IPS DF 6.9 (cell line): ENCODE results near the gene EXOSC6.
"Not testable (repeated sequence)": the region's sequence is repeated elsewhere in the genome, so short reads cannot be mapped to it uniquely, and the experiment has no call there.

Experiments used
- DNase-seq: peaks from one replicate; pipeline ENCODE4 v3.0.0-alpha.2; 2013; ENCODE audit warnings: low read depth, low spot score
- H3K27ac ChIP-seq: one replicate; pipeline ENCODE4 v1.5.1; 2013; ENCODE audit warnings: low read length, control low read depth
- H3K27me3 ChIP-seq: 2 replicates; pipeline ENCODE4 v1.6.1; 2013; ENCODE audit warnings: mild to moderate bottlenecking, low read length; ENCODE audit not compliant: control insufficient read depth, insufficient read depth
- H3K36me3 ChIP-seq: 2 replicates; pipeline ENCODE4 v1.6.1; 2013; ENCODE audit warnings: low read length; ENCODE audit not compliant: control insufficient read depth, insufficient read depth
- H3K4me1 ChIP-seq: 2 replicates; pipeline ENCODE4 v1.6.1; 2013; ENCODE audit warnings: low read length; ENCODE audit not compliant: control insufficient read depth, insufficient read depth
- H3K4me3 ChIP-seq: 2 replicates; pipeline ENCODE4 v1.5.1; 2013; ENCODE audit warnings: mild to moderate bottlenecking, low read length
- H3K9me3 ChIP-seq: 2 replicates; pipeline ENCODE4 v1.6.1; 2013; ENCODE audit warnings: low read length, inconsistent platforms; ENCODE audit not compliant: control insufficient read depth, insufficient read depth
- WGBS: extraction: QIAGEN DNeasy Blood & Tissue Kit; methylation state at CpG from one replicate; pipeline ENCODE4 v1.1.7; 2013; ENCODE audit warnings: mixed read lengths, missing lambda C conversion rate; ENCODE audit not compliant: insufficient read length, insufficient coverage; 5-methylcytosine and 5-hydroxymethylcytosine counted together

EXOSC6 gene

DNA sequence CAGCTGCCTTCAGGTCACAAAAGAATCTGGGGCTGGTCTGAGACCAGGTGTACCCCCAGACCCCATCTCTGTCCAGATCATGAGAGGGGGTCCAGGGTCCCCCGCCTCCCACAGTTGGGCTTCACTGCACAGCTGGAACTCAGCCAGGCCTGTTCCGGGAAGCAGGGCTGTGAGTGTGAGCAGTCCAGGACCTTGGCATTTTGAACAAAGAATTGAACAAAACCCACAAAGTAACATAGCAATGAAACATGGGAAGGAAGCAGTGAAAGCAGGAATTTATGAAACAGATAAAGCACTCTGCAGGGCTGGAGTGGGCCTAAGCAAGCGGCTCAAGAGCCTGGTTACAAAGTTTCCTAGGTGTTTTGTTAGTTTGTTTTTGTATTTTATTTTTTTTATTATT, 53.1 kb downstream of the EXOSC6 start:
- not testable (repeated sequence) for DNase-seq, H3K4me3 ChIP-seq, H3K36me3 ChIP-seq, H3K27ac ChIP-seq, H3K27me3 ChIP-seq, H3K9me3 ChIP-seq, H3K4me1 ChIP-seq
- no CpG with 5 or more reads among the region's 3 CpGs for WGBS

DNA sequence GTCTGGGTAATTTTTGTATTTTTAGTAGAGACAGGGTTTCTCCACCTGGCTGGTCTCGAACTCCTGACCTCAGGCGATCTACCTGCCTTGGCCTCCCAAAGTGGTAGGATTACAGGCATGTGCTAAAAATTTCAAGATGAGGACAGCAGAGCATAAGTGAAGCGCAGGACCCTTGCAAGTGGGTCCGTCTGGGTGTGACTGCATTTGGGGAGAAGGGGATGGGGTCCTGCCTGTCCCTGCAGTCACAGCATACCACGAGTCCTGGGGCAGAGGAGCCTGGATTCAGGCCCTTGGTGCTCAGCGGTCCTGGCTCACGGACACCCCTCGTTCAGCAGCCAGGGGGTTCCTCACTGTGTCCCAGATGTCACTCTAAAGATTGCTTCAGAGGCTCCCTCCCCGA, 53.5 kb downstream of the EXOSC6 start:
- not testable (repeated sequence) for H3K27me3 ChIP-seq, DNase-seq, H3K9me3 ChIP-seq, H3K36me3 ChIP-seq, H3K4me1 ChIP-seq, H3K4me3 ChIP-seq, H3K27ac ChIP-seq
- WGBS: no CpG with 5 or more reads among the region's 9 CpGs

DNA sequence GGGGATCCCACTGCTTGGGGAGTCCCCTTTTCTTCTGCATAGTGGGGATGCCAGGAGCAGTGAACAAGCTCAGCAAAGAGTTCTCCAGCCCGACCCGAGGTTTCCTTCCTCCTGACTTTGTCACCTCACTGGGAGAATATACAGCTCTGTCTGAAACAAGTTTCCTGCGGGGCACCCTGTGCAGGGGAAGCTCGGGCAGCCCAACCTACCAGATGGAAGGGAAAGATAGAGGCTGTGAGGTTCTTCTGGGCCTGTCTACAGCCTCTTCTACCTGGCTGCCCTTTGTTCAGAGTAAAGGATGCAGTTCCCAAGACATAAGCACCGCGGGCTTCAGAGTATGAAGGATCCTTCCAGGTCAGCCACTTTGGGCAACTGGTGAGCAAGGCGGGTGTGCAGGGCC, 54.1 kb downstream of the EXOSC6 start:
- H3K27ac ChIP-seq, H3K4me3 ChIP-seq, H3K36me3 ChIP-seq, H3K27me3 ChIP-seq, DNase-seq, H3K4me1 ChIP-seq, H3K9me3 ChIP-seq: not testable (repeated sequence)
- no CpG with 5 or more reads among the region's 7 CpGs for WGBS
